Gastroesophageal sphincter (tissue), 4 donors: ENCODE data around the gene SGSH. TPM values are rescaled to one million over a fixed set of nuclear protein-coding genes. Genes with fewer than 3 reads are reported as not detected.

Experiments used
- ATAC-seq: fragments of 150-250 bp; one replicate; pipeline ENCODE4 v1.9.1; 2016; ENCODE audit warnings: mild to moderate bottlenecking, moderate library complexity
- H3K27ac ChIP-seq, 4 donors: fragments of 200-600 bp; sonication (generic) in 3 of 4; 1 replicate in 3 of 4; 2 replicates in 1 of 4; pipeline ENCODE4 v1.5.1; 2016 to 2019
- H3K27me3 ChIP-seq: fragments of 200-600 bp; sonication (generic); one replicate; pipeline ENCODE4 v1.5.1; 2019
- H3K36me3 ChIP-seq, 2 donors: fragments of 200-600 bp; sonication (generic); one replicate each; pipeline ENCODE4 v1.5.1; 2019; ENCODE audit warnings: control low read depth in 1 of 2
- H3K4me1 ChIP-seq, 3 donors: fragments of 200-600 bp; sonication (generic); 1 replicate in 2 of 3; 2 replicates in 1 of 3; pipeline ENCODE4 v1.5.1; 2016 to 2019; ENCODE audit warnings: control low read depth in 2 of 3
- H3K4me3 ChIP-seq, 2 donors: fragments of 200-600 bp; sonication (generic); one replicate each; pipeline ENCODE4 v1.5.1; 2019; ENCODE audit warnings: mild to moderate bottlenecking in 1 of 2, moderate library complexity in 1 of 2
- H3K9me3 ChIP-seq, 3 donors: fragments of 200-600 bp; sonication (generic); one replicate each; pipeline ENCODE4 v1.5.1; 2017 to 2019; ENCODE audit warnings: control low read depth in 2 of 3
- EP300 ChIP-seq: sonication (generic); formaldehyde crosslinking; IDR thresholded peaks from one replicate; pipeline ENCODE4 v1.6.1; 2017; ENCODE audit warnings: antibody characterized with exemption, mild to moderate bottlenecking
- POLR2A ChIP-seq, 2 donors: fragments of 450-650 bp; IDR thresholded peaks; one replicate each; pipeline ENCODE4 v1.6.1; 2017; ENCODE audit warnings: antibody characterized with exemption in 2 of 2, mild to moderate bottlenecking in 2 of 2, moderate library complexity in 1 of 2
- POLR2AphosphoS5 ChIP-seq: sonication (generic); formaldehyde crosslinking; IDR thresholded peaks from one replicate; pipeline ENCODE4 v1.6.1; 2017; ENCODE audit warnings: antibody characterized with exemption
- WGBS, 2 donors: methylation state at CpG; one replicate each; pipeline ENCODE4 v1.1.5; 2018; ENCODE audit warnings: low coverage in 1 of 2; 5-methylcytosine and 5-hydroxymethylcytosine counted together
- total RNA-seq, 4 donors: library from RNA; depleted of rRNA; stranded (reverse); fragments of >200 nt; gene quantifications; one replicate each; pipeline ENCODE4 v1.1.0, GENCODE V29; 2016
- TF ChIP-seq, protein P1 (sequence below), 4 experiments: fragments of 200-600 bp in 2 of 4; fragments of 450-650 bp in 2 of 4; sonication (generic) in 1 of 4; IDR thresholded peaks; one replicate each; pipeline ENCODE4 v1.5.1; 2017 to 2019; ENCODE audit warnings: antibody characterized with exemption in 4 of 4, mild to moderate bottlenecking in 2 of 4, moderate library complexity in 2 of 4

Gene SGSH
- total RNA-seq, 4 donors from 2014 or later: 16.8 to 39.2 (median 18.2) TPM

DNA sequence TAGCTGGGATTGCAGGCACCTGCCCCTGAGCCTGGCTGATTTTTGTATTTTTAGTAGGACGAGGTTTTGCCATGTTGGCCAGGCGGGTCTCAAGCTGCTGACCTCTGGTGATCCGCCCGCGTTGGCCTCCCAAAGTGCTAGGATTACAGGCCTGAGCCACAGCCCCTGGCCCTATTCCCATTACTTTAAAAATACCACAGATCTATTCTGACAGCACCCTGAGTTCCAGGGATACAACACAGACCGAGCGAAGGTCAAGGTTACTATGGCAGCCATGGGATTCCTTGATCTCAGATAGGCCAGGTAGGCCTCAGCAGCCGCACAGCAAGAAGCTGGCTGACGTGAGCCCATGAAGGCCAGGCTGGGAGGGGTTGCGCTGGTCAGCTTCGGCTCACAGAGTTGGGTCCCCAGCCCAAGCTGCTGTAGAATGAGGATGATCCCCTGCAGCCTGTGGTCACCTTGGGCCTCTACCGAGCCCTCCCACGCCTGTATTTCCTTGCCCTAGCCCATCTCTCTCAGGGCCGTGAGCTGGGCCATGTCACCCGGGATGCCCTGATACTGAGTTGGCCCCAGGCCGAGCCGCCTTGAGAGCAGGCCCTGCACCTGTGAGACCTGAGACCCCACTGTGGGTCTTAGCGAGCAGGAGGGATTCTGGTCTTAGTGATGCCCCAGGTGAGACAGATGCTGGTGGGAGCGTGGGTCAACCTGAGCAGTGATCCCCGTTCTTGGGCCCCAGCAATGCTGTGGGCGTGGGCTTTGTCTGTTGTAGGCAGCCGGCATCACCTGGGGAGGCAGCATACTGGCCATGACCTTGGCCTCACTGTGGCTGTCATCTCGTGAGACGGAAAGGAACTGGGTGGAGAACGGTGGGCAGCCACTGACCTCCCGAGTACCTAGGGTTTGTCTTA is 23.6 kb upstream of the SGSH start:
- 98 to 100% methylated on average over 5 to 6 of the region's 26 CpGs for WGBS, 2 donors
- no peak for ATAC-seq
- Histone ChIP-seq H3K27me3 (no peaks in the 10 kb centered on the region), H3K4me3 (no peak overlapping the region), H3K27ac (no peak overlapping the region), H3K4me1 (no peaks in the 10 kb centered on the region), H3K9me3 (no peaks in the 10 kb centered on the region), H3K36me3 (peaks cover 0 to 98% of the 10 kb centered on the region in 2 donors)
- TF ChIP-seq, protein P1, sequence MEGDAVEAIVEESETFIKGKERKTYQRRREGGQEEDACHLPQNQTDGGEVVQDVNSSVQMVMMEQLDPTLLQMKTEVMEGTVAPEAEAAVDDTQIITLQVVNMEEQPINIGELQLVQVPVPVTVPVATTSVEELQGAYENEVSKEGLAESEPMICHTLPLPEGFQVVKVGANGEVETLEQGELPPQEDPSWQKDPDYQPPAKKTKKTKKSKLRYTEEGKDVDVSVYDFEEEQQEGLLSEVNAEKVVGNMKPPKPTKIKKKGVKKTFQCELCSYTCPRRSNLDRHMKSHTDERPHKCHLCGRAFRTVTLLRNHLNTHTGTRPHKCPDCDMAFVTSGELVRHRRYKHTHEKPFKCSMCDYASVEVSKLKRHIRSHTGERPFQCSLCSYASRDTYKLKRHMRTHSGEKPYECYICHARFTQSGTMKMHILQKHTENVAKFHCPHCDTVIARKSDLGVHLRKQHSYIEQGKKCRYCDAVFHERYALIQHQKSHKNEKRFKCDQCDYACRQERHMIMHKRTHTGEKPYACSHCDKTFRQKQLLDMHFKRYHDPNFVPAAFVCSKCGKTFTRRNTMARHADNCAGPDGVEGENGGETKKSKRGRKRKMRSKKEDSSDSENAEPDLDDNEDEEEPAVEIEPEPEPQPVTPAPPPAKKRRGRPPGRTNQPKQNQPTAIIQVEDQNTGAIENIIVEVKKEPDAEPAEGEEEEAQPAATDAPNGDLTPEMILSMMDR (IDR thresholded peaks at IDR 0.05): no peak
- no peak for TF ChIP-seq POLR2AphosphoS5
- no peak for TF ChIP-seq EP300
- no peak for TF ChIP-seq POLR2A (IDR thresholded peaks at IDR 0.05)

GRCh38 chr17:80242505-80242904 is 22.4 kb upstream of the SGSH start:
- no peak overlapping the region for H3K27ac ChIP-seq
- 70 to 88% methylated on average over 4 to 12 of the region's 14 CpGs for WGBS, 2 donors
- peaks cover 0 to 98% of the 10 kb centered on the region in 2 donors for H3K36me3 ChIP-seq
- no peaks in the 10 kb centered on the region for H3K4me1 ChIP-seq
- H3K4me3 ChIP-seq: no peak overlapping the region
- TF ChIP-seq, protein P1 (IDR thresholded peaks at IDR 0.05): no peak
- TF ChIP-seq POLR2AphosphoS5 (no peak), POLR2A (IDR thresholded peaks at IDR 0.05) (no peak), EP300 (no peak)
- no peak for ATAC-seq
- H3K27me3 ChIP-seq: no peaks in the 10 kb centered on the region
- no peaks in the 10 kb centered on the region for H3K9me3 ChIP-seq

DNA sequence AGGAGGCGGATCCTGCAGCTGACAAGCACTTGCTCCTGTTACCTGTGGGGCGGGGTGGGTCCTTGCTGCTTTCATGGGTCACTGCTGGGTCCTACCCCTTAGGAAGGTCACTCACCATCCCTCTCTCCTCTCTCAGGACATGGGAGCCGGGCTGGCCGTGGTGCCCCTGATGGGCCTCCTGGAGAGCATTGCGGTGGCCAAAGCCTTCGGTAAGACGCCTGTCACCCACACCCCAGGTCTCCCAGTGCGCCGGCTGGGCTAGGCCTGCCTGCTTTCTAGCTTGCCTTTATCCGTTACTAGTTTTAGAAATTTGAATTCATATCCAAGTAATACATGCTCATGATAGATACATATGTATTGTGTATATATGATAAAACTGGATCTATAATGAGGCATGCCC is 17.3 kb upstream of the SGSH start:
- TF ChIP-seq EP300: no peak
- TF ChIP-seq POLR2A (IDR thresholded peaks at IDR 0.05): no peak
- no peak for TF ChIP-seq POLR2AphosphoS5
- TF ChIP-seq, protein P1 (IDR thresholded peaks at IDR 0.05): no peak
- WGBS, 2 donors: 95% methylated on average over 6 of the region's 10 CpGs; no CpG with 5 or more reads in 1 of the 2 donors
- Histone ChIP-seq H3K36me3 (peaks cover 0 to 98% of the 10 kb centered on the region in 2 donors), H3K27ac (no peak overlapping the region), H3K4me1 (no peaks in the 10 kb centered on the region), H3K27me3 (no peaks in the 10 kb centered on the region), H3K4me3 (no peak overlapping the region), H3K9me3 (peaks cover 0 to 16% (median 0%) of the 10 kb centered on the region in 3 donors)
- ATAC-seq: no peak

DNA sequence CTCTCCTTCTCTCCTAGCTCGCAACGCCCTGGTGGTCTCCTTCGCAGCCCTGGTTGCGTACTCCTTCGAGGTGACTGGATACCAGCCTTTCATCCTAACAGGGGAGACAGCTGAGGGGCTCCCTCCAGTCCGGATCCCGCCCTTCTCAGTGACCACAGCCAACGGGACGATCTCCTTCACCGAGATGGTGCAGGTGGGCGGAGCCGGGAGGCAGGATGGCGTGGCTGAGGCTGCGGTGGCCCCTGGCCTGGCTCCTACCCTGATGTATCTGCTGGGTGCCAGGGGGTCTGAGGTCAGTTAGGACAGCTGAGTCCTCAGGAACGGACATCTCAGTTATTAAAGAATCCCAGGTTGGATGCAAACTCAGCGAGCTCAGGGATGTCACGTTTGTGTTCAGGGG is 16.8 kb upstream of the SGSH start:
- 80% methylated on average over 2 of the region's 17 CpGs; no CpG with 5 or more reads in 1 of the 2 donors for WGBS, 2 donors
- Histone ChIP-seq H3K9me3 (peaks cover 0 to 21% (median 0%) of the 10 kb centered on the region in 3 donors), H3K27me3 (no peaks in the 10 kb centered on the region), H3K4me1 (no peaks in the 10 kb centered on the region), H3K36me3 (peaks cover 0 to 98% of the 10 kb centered on the region in 2 donors), H3K4me3 (no peak overlapping the region), H3K27ac (no peak overlapping the region)
- no peak for ATAC-seq
- no peak for TF ChIP-seq POLR2A (IDR thresholded peaks at IDR 0.05)
- TF ChIP-seq EP300: no peak
- TF ChIP-seq, protein P1 (IDR thresholded peaks at IDR 0.05): no peak
- TF ChIP-seq POLR2AphosphoS5: no peak
